SK-N-SH (cell line): ENCODE measurements around the gene MIDN.

Experiments
- CHD2 ChIP-seq: fragments of 150-350 bp; IDR thresholded peaks from 2 replicates; pipeline ENCODE4 v1.6.1; 2018; ENCODE audit warnings: low read length; ENCODE audit not compliant: partially characterized antibody
- SIN3A ChIP-seq: IDR thresholded peaks from 2 replicates; pipeline ENCODE4 v1.6.1; 2012; ENCODE audit warnings: low read depth, mild to moderate bottlenecking, low read length, moderate library complexity, borderline replicate concordance
- TAF1 ChIP-seq: IDR thresholded peaks from 2 replicates; pipeline ENCODE4 v1.6.1; 2012; ENCODE audit warnings: low read depth, mild to moderate bottlenecking, low read length, moderate library complexity, borderline replicate concordance
- TF ChIP-seq, protein P1 (sequence below): IDR thresholded peaks from 2 replicates; pipeline ENCODE4 v1.6.1; 2012; ENCODE audit warnings: mild to moderate bottlenecking, low read depth, low read length, moderate library complexity

DNA sequence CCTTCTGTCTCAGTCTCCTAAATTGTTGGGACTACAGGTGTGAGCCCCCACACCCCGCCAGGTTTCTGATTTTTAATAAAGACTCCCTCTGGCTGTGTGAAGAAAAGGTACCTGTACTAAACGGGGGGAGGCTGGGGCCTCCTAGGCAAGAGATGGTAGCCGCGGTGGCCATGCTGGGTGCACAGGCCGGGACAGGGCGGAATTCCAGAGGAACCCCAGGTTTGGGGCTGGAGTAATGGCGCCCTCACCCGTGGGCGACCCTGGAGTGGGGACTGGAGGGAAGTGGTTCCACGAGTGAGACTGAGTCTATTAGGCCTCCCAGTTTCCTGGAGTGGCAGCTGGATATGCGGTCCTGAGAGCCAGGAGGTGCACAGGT is 9.0 kb upstream of the MIDN start:
- TF ChIP-seq CHD2 (no peak), TAF1 (no peak), SIN3A (no peak)
- TF ChIP-seq, protein P1, sequence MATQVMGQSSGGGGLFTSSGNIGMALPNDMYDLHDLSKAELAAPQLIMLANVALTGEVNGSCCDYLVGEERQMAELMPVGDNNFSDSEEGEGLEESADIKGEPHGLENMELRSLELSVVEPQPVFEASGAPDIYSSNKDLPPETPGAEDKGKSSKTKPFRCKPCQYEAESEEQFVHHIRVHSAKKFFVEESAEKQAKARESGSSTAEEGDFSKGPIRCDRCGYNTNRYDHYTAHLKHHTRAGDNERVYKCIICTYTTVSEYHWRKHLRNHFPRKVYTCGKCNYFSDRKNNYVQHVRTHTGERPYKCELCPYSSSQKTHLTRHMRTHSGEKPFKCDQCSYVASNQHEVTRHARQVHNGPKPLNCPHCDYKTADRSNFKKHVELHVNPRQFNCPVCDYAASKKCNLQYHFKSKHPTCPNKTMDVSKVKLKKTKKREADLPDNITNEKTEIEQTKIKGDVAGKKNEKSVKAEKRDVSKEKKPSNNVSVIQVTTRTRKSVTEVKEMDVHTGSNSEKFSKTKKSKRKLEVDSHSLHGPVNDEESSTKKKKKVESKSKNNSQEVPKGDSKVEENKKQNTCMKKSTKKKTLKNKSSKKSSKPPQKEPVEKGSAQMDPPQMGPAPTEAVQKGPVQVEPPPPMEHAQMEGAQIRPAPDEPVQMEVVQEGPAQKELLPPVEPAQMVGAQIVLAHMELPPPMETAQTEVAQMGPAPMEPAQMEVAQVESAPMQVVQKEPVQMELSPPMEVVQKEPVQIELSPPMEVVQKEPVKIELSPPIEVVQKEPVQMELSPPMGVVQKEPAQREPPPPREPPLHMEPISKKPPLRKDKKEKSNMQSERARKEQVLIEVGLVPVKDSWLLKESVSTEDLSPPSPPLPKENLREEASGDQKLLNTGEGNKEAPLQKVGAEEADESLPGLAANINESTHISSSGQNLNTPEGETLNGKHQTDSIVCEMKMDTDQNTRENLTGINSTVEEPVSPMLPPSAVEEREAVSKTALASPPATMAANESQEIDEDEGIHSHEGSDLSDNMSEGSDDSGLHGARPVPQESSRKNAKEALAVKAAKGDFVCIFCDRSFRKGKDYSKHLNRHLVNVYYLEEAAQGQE = no peak
